ENCODE data around the gene AADACL4.

DNA sequence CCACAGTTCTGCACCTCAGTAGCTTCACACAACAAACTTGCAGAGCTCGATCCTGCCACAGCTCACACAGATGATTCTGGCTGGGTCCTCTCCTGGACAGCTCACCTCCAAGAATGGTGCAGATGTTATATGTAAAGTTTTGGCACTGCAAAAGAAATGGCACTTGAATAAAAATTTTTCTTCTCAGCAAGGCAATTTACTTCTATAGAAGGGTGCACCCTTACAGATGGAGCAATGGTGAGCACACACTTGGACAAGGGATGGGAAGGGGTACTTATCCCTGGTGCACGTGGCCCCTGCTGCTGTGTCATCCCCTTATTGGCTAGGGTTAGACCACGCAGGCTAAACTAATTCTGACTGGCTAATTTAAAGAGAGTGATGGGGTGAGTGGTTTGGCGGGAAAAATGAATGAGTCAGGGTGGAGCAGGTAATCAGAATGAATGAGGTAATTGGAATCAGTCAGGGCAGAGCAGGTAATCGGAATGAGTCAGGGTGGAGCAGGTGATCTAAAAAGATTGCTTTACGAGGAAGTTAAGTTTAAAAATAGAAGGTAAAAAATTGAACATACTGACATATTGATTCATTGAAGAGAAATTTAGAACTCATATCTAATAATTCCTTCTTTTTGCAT, 60.1 kb downstream of the AADACL4 start:
- TF ChIP-seq, protein P1, sequence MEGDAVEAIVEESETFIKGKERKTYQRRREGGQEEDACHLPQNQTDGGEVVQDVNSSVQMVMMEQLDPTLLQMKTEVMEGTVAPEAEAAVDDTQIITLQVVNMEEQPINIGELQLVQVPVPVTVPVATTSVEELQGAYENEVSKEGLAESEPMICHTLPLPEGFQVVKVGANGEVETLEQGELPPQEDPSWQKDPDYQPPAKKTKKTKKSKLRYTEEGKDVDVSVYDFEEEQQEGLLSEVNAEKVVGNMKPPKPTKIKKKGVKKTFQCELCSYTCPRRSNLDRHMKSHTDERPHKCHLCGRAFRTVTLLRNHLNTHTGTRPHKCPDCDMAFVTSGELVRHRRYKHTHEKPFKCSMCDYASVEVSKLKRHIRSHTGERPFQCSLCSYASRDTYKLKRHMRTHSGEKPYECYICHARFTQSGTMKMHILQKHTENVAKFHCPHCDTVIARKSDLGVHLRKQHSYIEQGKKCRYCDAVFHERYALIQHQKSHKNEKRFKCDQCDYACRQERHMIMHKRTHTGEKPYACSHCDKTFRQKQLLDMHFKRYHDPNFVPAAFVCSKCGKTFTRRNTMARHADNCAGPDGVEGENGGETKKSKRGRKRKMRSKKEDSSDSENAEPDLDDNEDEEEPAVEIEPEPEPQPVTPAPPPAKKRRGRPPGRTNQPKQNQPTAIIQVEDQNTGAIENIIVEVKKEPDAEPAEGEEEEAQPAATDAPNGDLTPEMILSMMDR (IDR thresholded peaks at IDR 0.05; ENCODE audit: poor library complexity, severe bottlenecking) = no peak
- TF ChIP-seq SMC3 (conservative IDR thresholded peaks at IDR 0.05; ENCODE audit: poor library complexity) = no peak
- no peak for TF ChIP-seq POLR2AphosphoS5 (IDR thresholded peaks at IDR 0.05)
- no peak for TF ChIP-seq RAD21 (conservative IDR thresholded peaks at IDR 0.05)
- no peak for TF ChIP-seq EZH2 (IDR thresholded peaks at IDR 0.05; ENCODE audit: borderline replicate concordance, insufficient read depth, low read length, poor library complexity, severe bottlenecking)
- TF ChIP-seq, protein P2, sequence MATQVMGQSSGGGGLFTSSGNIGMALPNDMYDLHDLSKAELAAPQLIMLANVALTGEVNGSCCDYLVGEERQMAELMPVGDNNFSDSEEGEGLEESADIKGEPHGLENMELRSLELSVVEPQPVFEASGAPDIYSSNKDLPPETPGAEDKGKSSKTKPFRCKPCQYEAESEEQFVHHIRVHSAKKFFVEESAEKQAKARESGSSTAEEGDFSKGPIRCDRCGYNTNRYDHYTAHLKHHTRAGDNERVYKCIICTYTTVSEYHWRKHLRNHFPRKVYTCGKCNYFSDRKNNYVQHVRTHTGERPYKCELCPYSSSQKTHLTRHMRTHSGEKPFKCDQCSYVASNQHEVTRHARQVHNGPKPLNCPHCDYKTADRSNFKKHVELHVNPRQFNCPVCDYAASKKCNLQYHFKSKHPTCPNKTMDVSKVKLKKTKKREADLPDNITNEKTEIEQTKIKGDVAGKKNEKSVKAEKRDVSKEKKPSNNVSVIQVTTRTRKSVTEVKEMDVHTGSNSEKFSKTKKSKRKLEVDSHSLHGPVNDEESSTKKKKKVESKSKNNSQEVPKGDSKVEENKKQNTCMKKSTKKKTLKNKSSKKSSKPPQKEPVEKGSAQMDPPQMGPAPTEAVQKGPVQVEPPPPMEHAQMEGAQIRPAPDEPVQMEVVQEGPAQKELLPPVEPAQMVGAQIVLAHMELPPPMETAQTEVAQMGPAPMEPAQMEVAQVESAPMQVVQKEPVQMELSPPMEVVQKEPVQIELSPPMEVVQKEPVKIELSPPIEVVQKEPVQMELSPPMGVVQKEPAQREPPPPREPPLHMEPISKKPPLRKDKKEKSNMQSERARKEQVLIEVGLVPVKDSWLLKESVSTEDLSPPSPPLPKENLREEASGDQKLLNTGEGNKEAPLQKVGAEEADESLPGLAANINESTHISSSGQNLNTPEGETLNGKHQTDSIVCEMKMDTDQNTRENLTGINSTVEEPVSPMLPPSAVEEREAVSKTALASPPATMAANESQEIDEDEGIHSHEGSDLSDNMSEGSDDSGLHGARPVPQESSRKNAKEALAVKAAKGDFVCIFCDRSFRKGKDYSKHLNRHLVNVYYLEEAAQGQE (IDR thresholded peaks at IDR 0.05; ENCODE audit: borderline replicate concordance) = no peak
- TF ChIP-seq EP300 (conservative IDR thresholded peaks at IDR 0.05; ENCODE audit: poor library complexity, severe bottlenecking) = no peak
- no peak for TF ChIP-seq TAF1 (IDR thresholded peaks at IDR 0.05; ENCODE audit: low read depth)
- no peak for TF ChIP-seq MXI1 (conservative IDR thresholded peaks at IDR 0.05; ENCODE audit: poor library complexity, severe bottlenecking)
